Measurements from ENCODE around the gene PCDHGB2. TPM values are rescaled to one million over a fixed set of nuclear protein-coding genes. Genes with fewer than 3 reads are reported as not detected.
"Not testable (repeated sequence)": the region's sequence is repeated elsewhere in the genome, so short reads cannot be mapped to it uniquely, and the experiment has no call there.

The PCDHGB2 gene
- total RNA-seq, 2 experiments from 2014 or later = 0.11 to 0.14 TPM

DNA sequence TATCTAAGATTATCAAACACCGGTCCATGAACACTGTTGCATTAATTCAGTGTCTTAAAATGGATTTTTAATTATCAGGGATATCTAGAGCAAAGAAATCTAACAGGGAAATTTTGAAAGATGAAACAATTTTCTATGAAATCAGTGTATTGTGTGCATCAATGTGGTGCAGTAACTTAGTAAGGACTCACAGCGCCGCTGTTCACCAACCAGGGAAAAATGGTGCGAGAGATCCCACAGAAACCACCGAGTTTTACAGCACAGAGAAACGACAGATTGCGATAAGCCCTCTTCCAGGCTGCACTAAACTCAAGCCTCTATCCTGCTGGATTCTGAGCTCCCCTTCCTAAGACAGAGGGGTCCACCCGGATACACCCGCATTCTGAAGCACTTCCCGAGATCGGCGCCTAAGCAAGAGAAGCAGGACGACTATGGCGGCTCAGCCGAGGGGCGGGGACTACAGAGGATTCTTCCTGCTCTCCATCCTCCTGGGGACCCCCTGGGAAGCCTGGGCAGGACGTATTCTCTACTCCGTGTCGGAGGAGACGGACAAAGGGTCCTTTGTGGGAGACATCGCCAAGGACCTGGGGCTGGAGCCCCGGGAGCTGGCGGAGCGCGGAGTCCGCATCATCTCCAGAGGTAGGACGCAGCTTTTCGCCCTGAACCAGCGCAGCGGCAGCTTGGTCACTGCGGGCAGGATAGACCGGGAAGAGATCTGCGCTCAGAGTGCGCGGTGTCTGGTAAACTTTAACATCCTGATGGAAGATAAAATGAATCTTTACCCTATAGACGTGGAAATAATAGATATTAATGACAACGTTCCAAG lies 22.9 kb downstream of the PCDHGB2 start, which contains the start of gene PCDHGA7:
TSS of gene PCDHGA7 (plus strand) at position 274 of the 826 bp plus-strand sequence. CDS start at position 432, 158 bp downstream.
- intact Hi-C loops (cut with micrococcal nuclease) = no loop called here
- no peak for ATAC-seq
- H3K36me3 Mint-ChIP-seq (ENCODE audit: low read depth) = peaks cover 7% of the 10 kb centered on the region
- no peaks in the 10 kb centered on the region for H3K4me1 Mint-ChIP-seq (ENCODE audit: low read depth)
- peaks cover 60% of the 10 kb centered on the region for H3K27me3 Mint-ChIP-seq
- no peak for TF ChIP-seq CTCF (IDR thresholded peaks at IDR 0.05)
- H3K27ac Mint-ChIP-seq = no peak within 1 kb of the TSS
- ChIA-PET POLR2A (no interaction called here), CTCF (interaction anchor here (0.8 kb wide), 1 partner anchor 14 kb away, joined by 3 read pairs; no protein-coding TSS in a partner anchor)
- no peak for DNase-seq
- H3K9me3 Mint-ChIP-seq = peaks cover 20% of the 10 kb centered on the region
- no peak within 1 kb of the TSS for H3K4me3 Mint-ChIP-seq

GRCh38 chr5:141383345-141383744 lies 23.6 kb downstream of the PCDHGB2 start:
- DNase-seq (no peak), ATAC-seq (no peak)
- Mint-ChIP-seq H3K9me3 (peaks cover 22% of the 10 kb centered on the region), H3K27me3 (peaks cover 62% of the 10 kb centered on the region), H3K4me1 (ENCODE audit: low read depth) (no peaks in the 10 kb centered on the region), H3K27ac (no peak overlapping the region), H3K4me3 (no peak overlapping the region), H3K36me3 (ENCODE audit: low read depth) (peaks cover 7% of the 10 kb centered on the region)
- TF ChIP-seq CTCF (IDR thresholded peaks at IDR 0.05) = no peak
- ChIA-PET POLR2A (no interaction called here), CTCF (interaction anchor here (0.8 kb wide), 1 partner anchor 13 kb away, joined by 3 read pairs; no protein-coding TSS in a partner anchor)
- intact Hi-C loops (cut with micrococcal nuclease) = no loop called here

- Mint-ChIP-seq H3K27ac (no peak overlapping the region), H3K36me3 (ENCODE audit: low read depth) (peaks cover 11% of the 10 kb centered on the region), H3K4me3 (no peak overlapping the region), H3K4me1 (ENCODE audit: low read depth) (peaks cover 2% of the 10 kb centered on the region), H3K27me3 (peaks cover 68% of the 10 kb centered on the region), H3K9me3 (peaks cover 31% of the 10 kb centered on the region)
- ChIA-PET CTCF (no interaction called here), POLR2A (no interaction called here)
- TF ChIP-seq CTCF (IDR thresholded peaks at IDR 0.05) = no peak
- ATAC-seq = no peak
- DNase-seq = no peak
- intact Hi-C loops (cut with micrococcal nuclease) = no loop called here
Observed at GRCh38 chr5:141384471-141385267, 24.9 kb downstream of the PCDHGB2 start.

- H3K4me3 Mint-ChIP-seq; H3K4me1 Mint-ChIP-seq (ENCODE audit: low read depth); H3K27ac Mint-ChIP-seq; intact Hi-C loops (cut with micrococcal nuclease): not testable (repeated sequence)
- ChIA-PET POLR2A (interaction anchor here (0.7 kb wide), 1 partner anchor 591 kb away, joined by 3 read pairs; no protein-coding TSS in a partner anchor), CTCF (interaction anchor here (0.8 to 1.5 kb wide), 8 partner anchors 9 to 170 kb away, joined by 3 to 5 read pairs (median 4); partner anchors contain the start of genes PCDHGA12, PCDHGB3 and PCDHGB5)
- H3K27me3 Mint-ChIP-seq = peaks cover 67% of the 10 kb centered on the region
- DNase-seq = peak; percentile 30
- peaks cover 16% of the 10 kb centered on the region for H3K36me3 Mint-ChIP-seq (ENCODE audit: low read depth)
- H3K9me3 Mint-ChIP-seq = peaks cover 39% of the 10 kb centered on the region
- ATAC-seq = peak; percentile 69
Observed at GRCh38 chr5:141387557-141388311, 27.9 kb downstream of the PCDHGB2 start, which contains the start of gene PCDHGB4. Gene PCDHGB4, plus strand, starts transcription at chr5:141387698. Its CDS starts 187 bp downstream, at chr5:141387885.

DNA sequence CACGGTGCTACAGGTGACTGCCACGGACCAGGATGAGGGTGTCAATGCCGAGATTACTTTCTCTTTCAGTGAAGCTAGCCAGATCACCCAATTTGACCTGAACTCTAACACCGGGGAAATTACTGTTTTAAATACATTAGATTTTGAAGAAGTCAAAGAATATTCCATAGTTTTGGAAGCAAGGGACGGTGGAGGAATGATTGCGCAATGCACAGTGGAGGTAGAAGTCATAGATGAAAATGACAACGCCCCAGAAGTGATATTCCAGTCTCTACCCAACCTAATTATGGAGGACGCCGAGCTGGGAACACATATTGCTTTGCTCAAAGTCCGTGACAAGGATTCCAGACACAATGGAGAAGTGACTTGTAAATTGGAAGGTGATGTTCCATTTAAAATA lies 28.9 kb downstream of the PCDHGB2 start:
- ATAC-seq = no peak
- H3K9me3 Mint-ChIP-seq = peaks cover 36% of the 10 kb centered on the region
- H3K36me3 Mint-ChIP-seq (ENCODE audit: low read depth) = peaks cover 17% of the 10 kb centered on the region
- no peak overlapping the region for H3K27ac Mint-ChIP-seq
- no peak overlapping the region for H3K4me3 Mint-ChIP-seq
- H3K27me3 Mint-ChIP-seq = peaks cover 68% of the 10 kb centered on the region
- H3K4me1 Mint-ChIP-seq (ENCODE audit: low read depth) = peaks cover 2% of the 10 kb centered on the region
- POLR2A ChIA-PET = no interaction called here
- no peak for DNase-seq
- intact Hi-C loops (cut with micrococcal nuclease) = no loop called here
- no peak for TF ChIP-seq CTCF (IDR thresholded peaks at IDR 0.05)
- CTCF ChIA-PET = interaction anchor here (0.8 to 1.5 kb wide), 3 partner anchors 19 to 123 kb away, joined by 3 to 5 read pairs (median 4); partner anchors contain the start of genes PCDHGA11 and PCDHGB3
